T-cell (primary cell): ENCODE measurements around the gene NUP188. TPM values are rescaled to one million over a fixed set of nuclear protein-coding genes. Genes with fewer than 3 reads are reported as not detected.
A peak's percentile ranks its signal among the peaks of the same experiment; 100 is the strongest.
"Not testable (repeated sequence)": the region's sequence is repeated elsewhere in the genome, so short reads cannot be mapped to it uniquely, and the experiment has no call there.

Experiments used
- ATAC-seq, 4 experiments: fragments of 200-7000 bp in 3 of 4; fragments of 150-1000 bp in 1 of 4; cut with Tn5 transposase; replicated peaks in 1 of 4; 1 replicate in 3 of 4; 2 replicates in 1 of 4; pipeline ENCODE4 v1.10.0; 2021; ENCODE audit warnings: moderate library complexity in 3 of 4, mild to moderate bottlenecking in 2 of 4, moderate number of reproducible peaks in 1 of 4
- CTCF ChIA-PET, 2 donors: fragments of 300-600 bp; sonication (Branson Sonifier 250); formaldehyde crosslinking; loops; one replicate each; lab custom pipeline; 2022; ENCODE audit warnings: antibody characterized with exemption in 2 of 2; lab: Charles Lee
- POLR2A ChIA-PET, 2 donors: fragments of 300-600 bp; sonication (Branson Sonifier 250); formaldehyde crosslinking; loops; one replicate each; lab custom pipeline; 2022; ENCODE audit warnings: antibody characterized with exemption in 2 of 2; lab: Charles Lee
- DNase-seq, 35 experiments: peaks; one replicate each; pipeline versions ENCODE4 v3.0.0 to v3.0.0-alpha.2; 2013 to 2023
- H3K27ac ChIP-seq: one replicate; pipeline ENCODE4 v1.5.1; 2013; ENCODE audit warnings: low read length
- H3K27me3 ChIP-seq, 2 experiments: replicated peaks in 1 of 2; 1 replicate in 1 of 2; 2 replicates in 1 of 2; pipeline versions ENCODE4 v1.6.1 to v1.7.0; 2013; ENCODE audit warnings: low read length in 1 of 2, mixed read lengths in 1 of 2; ENCODE audit not compliant: control insufficient read depth in 2 of 2, insufficient read depth in 2 of 2; ENCODE audit errors: extremely low read depth in 1 of 2
- H3K36me3 ChIP-seq, 2 donors: 1 replicate in 1 of 2; 2 replicates in 1 of 2; pipeline versions ENCODE4 v1.6.1 to v1.7.0; 2013; ENCODE audit warnings: low read length in 1 of 2; ENCODE audit not compliant: control insufficient read depth in 2 of 2, insufficient read depth in 1 of 2; ENCODE audit errors: extremely low read depth in 1 of 2
- H3K4me1 ChIP-seq, 2 experiments: 1 replicate in 1 of 2; 2 replicates in 1 of 2; pipeline versions ENCODE4 v1.6.1 to v1.7.0; 2013; ENCODE audit warnings: low read length in 2 of 2, mixed read lengths in 1 of 2; ENCODE audit not compliant: insufficient read depth in 2 of 2, control insufficient read depth in 1 of 2; ENCODE audit errors: extremely low read depth in 1 of 2
- H3K4me3 ChIP-seq, 2 donors: 1 replicate in 1 of 2; 2 replicates in 1 of 2; pipeline versions ENCODE4 v1.5.1 to v1.7.0; 2013; ENCODE audit warnings: mild to moderate bottlenecking in 2 of 2, low read length in 1 of 2, moderate library complexity in 1 of 2; ENCODE audit not compliant: control insufficient read depth in 1 of 2; ENCODE audit errors: extremely low read depth in 1 of 2
- H3K9me3 ChIP-seq: 2 replicates; pipeline ENCODE4 v1.7.0; 2013
- H3K27ac Mint-ChIP-seq, 2 donors: one replicate each; pipeline ENCODE4 v1.8.0; 2020 to 2021; ENCODE audit warnings: mild to moderate bottlenecking in 2 of 2, mixed read lengths in 2 of 2
- H3K27me3 Mint-ChIP-seq, 2 donors: one replicate each; pipeline ENCODE4 v1.8.0; 2021 to 2022; ENCODE audit warnings: mixed read lengths in 2 of 2
- H3K36me3 Mint-ChIP-seq: one replicate; pipeline ENCODE4 v1.8.0; 2021; ENCODE audit warnings: mixed read lengths
- H3K4me1 Mint-ChIP-seq, 3 donors: one replicate each; pipeline ENCODE4 v1.8.0; 2020 to 2022; ENCODE audit warnings: mixed read lengths in 3 of 3, mild to moderate bottlenecking in 1 of 3
- H3K4me3 Mint-ChIP-seq, 3 donors: one replicate each; pipeline ENCODE4 v1.8.0; 2020 to 2022; ENCODE audit warnings: mild to moderate bottlenecking in 3 of 3, mixed read lengths in 3 of 3, moderate library complexity in 3 of 3
- H3K9me3 Mint-ChIP-seq, 3 donors: one replicate each; pipeline ENCODE4 v1.8.0; 2020 to 2022; ENCODE audit warnings: mixed read lengths in 3 of 3
- WGBS: methylation state at CpG from one replicate; pipeline ENCODE4 v1.1.5; 2013; ENCODE audit warnings: missing lambda C conversion rate; ENCODE audit not compliant: insufficient coverage; 5-methylcytosine and 5-hydroxymethylcytosine counted together
- total RNA-seq, 35 experiments: library from RNA in 6 of 35; stranded (reverse) in 6 of 35; fragments of 120-200 nt in 1 of 35; gene quantifications; one replicate each; pipeline versions ENCODE4 v1.2.1 to v1.2.4 and lab custom pipeline; 2013 to 2026

The NUP188 gene
- total RNA-seq, 5 donors from 2014 or later (not counting 1 experiment from before 2014, with no cell fraction given) = 51.0 to 78.4 (median 71.3) TPM

- no peak overlapping the region for H3K4me3 Mint-ChIP-seq
- DNase-seq = no peak
- no peak overlapping the region for H3K4me3 ChIP-seq
- no peaks in the 10 kb centered on the region for H3K9me3 ChIP-seq
- no peaks in the 10 kb centered on the region for H3K27me3 ChIP-seq
- H3K4me1 ChIP-seq = peaks cover 13 to 19% of the 10 kb centered on the region in 2 experiments
- no peaks in the 10 kb centered on the region for H3K9me3 Mint-ChIP-seq
- no peak overlapping the region for H3K27ac ChIP-seq
- ChIA-PET POLR2A (interaction anchor here in 1 of 2 donors (0.6 kb wide), 1 partner anchor 45 kb away, joined by 5 read pairs; no protein-coding TSS in a partner anchor), CTCF (interaction anchor here in 1 of 2 donors (1.0 kb wide), 1 partner anchor 421 kb away, joined by 5 read pairs; no protein-coding TSS in a partner anchor)
- 75% methylated on average over 2 of the region's 4 CpGs for WGBS
- H3K36me3 ChIP-seq = no peaks in the 10 kb centered on the region
- no peak for ATAC-seq
- peaks cover 16 to 23% (median 17%) of the 10 kb centered on the region in 3 donors for H3K4me1 Mint-ChIP-seq
- H3K36me3 Mint-ChIP-seq = no peaks in the 10 kb centered on the region
- H3K27ac Mint-ChIP-seq = no peak overlapping the region
- H3K27me3 Mint-ChIP-seq = no peaks in the 10 kb centered on the region
These were observed 84.0 kb downstream of the NUP188 start for GRCh38 chr9:129031514-129031913.

- ChIA-PET POLR2A (no interaction called here), CTCF (no interaction called here)
- H3K36me3 ChIP-seq = no peaks in the 10 kb centered on the region
- peaks cover 8 to 19% of the 10 kb centered on the region in 2 experiments for H3K4me1 ChIP-seq
- Mint-ChIP-seq H3K9me3 (no peaks in the 10 kb centered on the region), H3K4me1 (peaks cover 17 to 23% (median 20%) of the 10 kb centered on the region in 3 donors), H3K4me3 (no peak overlapping the region), H3K36me3 (no peaks in the 10 kb centered on the region), H3K27ac (no peak overlapping the region), H3K27me3 (no peaks in the 10 kb centered on the region)
- H3K4me3 ChIP-seq = no peak overlapping the region
- 93% methylated on average over 7 of the region's 12 CpGs for WGBS
- no peaks in the 10 kb centered on the region for H3K27me3 ChIP-seq
- ATAC-seq (no peak), DNase-seq (no peak)
- no peaks in the 10 kb centered on the region for H3K9me3 ChIP-seq
- no peak overlapping the region for H3K27ac ChIP-seq
These were observed 85.2 kb downstream of the NUP188 start for GRCh38 chr9:129032541-129033159.

DNA sequence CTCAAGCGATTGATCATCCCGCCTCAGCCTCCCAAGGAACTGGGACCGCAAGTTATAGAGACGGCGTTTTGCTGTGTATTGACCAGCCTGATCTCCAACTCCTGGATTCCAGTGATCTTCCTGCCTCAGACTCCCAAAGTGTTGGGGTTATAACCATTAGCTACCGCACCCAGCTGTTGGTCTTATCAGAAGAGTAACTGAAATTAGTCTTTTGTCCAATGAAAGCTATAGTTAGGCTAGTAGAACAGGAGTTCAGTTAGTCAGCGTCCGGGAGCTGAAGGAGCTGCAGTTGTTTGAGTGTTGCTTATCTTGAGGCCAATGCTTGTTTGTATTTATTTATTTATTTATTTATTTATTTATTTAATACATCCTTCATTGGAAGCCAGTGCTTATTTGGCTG, 85.7 kb downstream of the NUP188 start:
- no peak overlapping the region for H3K27ac ChIP-seq
- H3K27me3 Mint-ChIP-seq = no peaks in the 10 kb centered on the region
- 77% methylated on average over 5 of the region's 8 CpGs for WGBS
- H3K4me3 Mint-ChIP-seq = no peak overlapping the region
- ATAC-seq (no peak), DNase-seq (no peak)
- no peaks in the 10 kb centered on the region for H3K9me3 Mint-ChIP-seq
- no peaks in the 10 kb centered on the region for H3K9me3 ChIP-seq
- H3K4me1 ChIP-seq = peaks cover 10 to 23% of the 10 kb centered on the region in 2 experiments
- no peak overlapping the region for H3K4me3 ChIP-seq
- no peaks in the 10 kb centered on the region for H3K27me3 ChIP-seq
- peaks cover 22 to 29% (median 26%) of the 10 kb centered on the region in 3 donors for H3K4me1 Mint-ChIP-seq
- CTCF ChIA-PET = no interaction called here
- no peaks in the 10 kb centered on the region for H3K36me3 ChIP-seq
- no peaks in the 10 kb centered on the region for H3K36me3 Mint-ChIP-seq
- POLR2A ChIA-PET = no interaction called here
- no peak overlapping the region for H3K27ac Mint-ChIP-seq

DNA sequence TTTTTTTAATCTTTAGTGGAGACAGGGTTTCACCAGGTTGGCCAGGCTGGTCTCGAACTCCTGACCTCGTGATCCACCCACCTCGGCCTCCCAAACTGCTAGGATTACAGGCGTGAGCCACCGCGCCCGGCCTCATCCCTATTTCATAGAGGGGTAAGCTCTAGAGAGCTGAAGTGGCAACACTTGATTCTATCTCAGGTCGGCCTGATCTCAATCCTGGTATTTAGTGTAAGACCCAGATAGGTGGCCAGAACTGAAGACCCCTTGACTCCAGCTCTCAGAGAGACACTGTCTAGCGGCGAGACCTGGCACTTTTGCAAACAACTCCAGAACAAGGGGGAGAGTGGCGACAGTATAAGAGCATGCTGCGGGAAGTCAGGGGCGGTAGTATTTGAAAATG, 88.3 kb downstream of the NUP188 start:
- not testable (repeated sequence) for H3K36me3 ChIP-seq, H3K27me3 ChIP-seq, H3K9me3 ChIP-seq, H3K27me3 Mint-ChIP-seq, H3K36me3 Mint-ChIP-seq, H3K9me3 Mint-ChIP-seq
- ChIA-PET CTCF (interaction anchor here in 1 of 2 donors (1.0 kb wide), 2 partner anchors 45 to 589 kb away, joined by 3 to 4 read pairs; partner anchors contain the start of gene DOLPP1), POLR2A (interaction anchor here in 1 of 2 donors (0.9 kb wide), 1 partner anchor 25 kb away, joined by 3 read pairs; no protein-coding TSS in a partner anchor)
- Mint-ChIP-seq H3K27ac (peak overlapping the region; percentile 80 to 90), H3K4me3 (peak overlapping the region; percentile 95 to 99 (median 95)), H3K4me1 (peaks cover 31 to 39% (median 36%) of the 10 kb centered on the region in 3 donors)
- Histone ChIP-seq H3K27ac (peak overlapping the region; percentile 28), H3K4me1 (peaks cover 10 to 31% of the 10 kb centered on the region in 2 experiments), H3K4me3 (peak overlapping the region; percentile 84 to 90)
- peak in 1 of 35 experiments; percentile 14 for DNase-seq
- WGBS = 83% methylated on average over 7 of the region's 13 CpGs
- ATAC-seq = peak in 3 of 4 experiments; percentile 1 to 2 (median 2)

GRCh38 chr9:129036241-129036922, 88.9 kb downstream of the NUP188 start, which contains the start of gene MIGA2:
Gene MIGA2 (plus strand): TSS chr9:129036626. CDS start chr9:129040595, 3,969 bp downstream.
- H3K4me1 Mint-ChIP-seq = peaks cover 31 to 39% (median 36%) of the 10 kb centered on the region in 3 donors
- Histone ChIP-seq H3K4me1 (peaks cover 10 to 31% of the 10 kb centered on the region in 2 experiments), H3K36me3 (peaks cover 0 to 10% of the 10 kb centered on the region in 2 donors), H3K9me3 (no peaks in the 10 kb centered on the region), H3K27ac (peak within 1 kb of the TSS; percentile 28), H3K4me3 (peak within 1 kb of the TSS; percentile 84 to 90), H3K27me3 (no peaks in the 10 kb centered on the region)
- ChIA-PET POLR2A (interaction anchor here (0.6 to 0.9 kb wide), 2 partner anchors 11 to 26 kb away, joined by 3 read pairs; no protein-coding TSS in a partner anchor), CTCF (interaction anchor here in 1 of 2 donors (1.0 kb wide), 2 partner anchors 44 to 588 kb away, joined by 3 to 4 read pairs; partner anchors contain the start of gene DOLPP1)
- H3K27ac Mint-ChIP-seq = peak within 1 kb of the TSS; percentile 80 to 90
- DNase-seq (peak; percentile 79 to 96 (median 87)), ATAC-seq (peak; percentile 97 to 98 (median 98))
- H3K4me3 Mint-ChIP-seq = peak within 1 kb of the TSS; percentile 95 to 99 (median 95)
- WGBS = 1% methylated on average over 48 of the region's 49 CpGs
- H3K36me3 Mint-ChIP-seq = peaks cover 4% of the 10 kb centered on the region
- no peaks in the 10 kb centered on the region for H3K27me3 Mint-ChIP-seq
- no peaks in the 10 kb centered on the region for H3K9me3 Mint-ChIP-seq
